A549 (cell line): Measurements from ENCODE around the gene UGT1A7. TPM values are rescaled to one million over a fixed set of nuclear protein-coding genes. Genes with fewer than 3 reads are reported as not detected.
A peak's percentile ranks its signal among the peaks of the same experiment; 100 is the strongest.

Experiments
- ATAC-seq, 2 experiments: fragments of 200-7000 bp in 1 of 2; fragments of >200 bp in 1 of 2; cut with Nextera tagmentation in 1 of 2; cut with Tn5 transposase in 1 of 2; 3 replicates each; pipeline versions ENCODE4 v1.8.0 to v1.9.1; 2018 to 2020; ENCODE audit warnings: mild to moderate bottlenecking in 1 of 2, moderate library complexity in 1 of 2
- CTCF ChIA-PET: fragments of 300-600 bp; sonication (Branson Sonifier 250); formaldehyde crosslinking; extraction: SDS; loops from one replicate; lab custom pipeline; 2021; ENCODE audit warnings: antibody characterized with exemption, inconsistent platforms; lab: Yijun Ruan, JAX
- POLR2A ChIA-PET: fragments of 350-600 bp; formaldehyde crosslinking; extraction: SDS; loops from one replicate; lab custom pipeline; 2021; ENCODE audit warnings: antibody characterized with exemption, inconsistent platforms; lab: Yijun Ruan, JAX
- DNase-seq, 2 experiments: peaks; one replicate each; pipeline versions ENCODE4 v3.0.0 to v3.0.0-alpha.2; 2011 to 2016; ENCODE audit warnings: low read depth in 1 of 2, low spot score in 1 of 2
- FAIRE-seq: peaks from 2 replicates; lab custom pipeline; 2011; peaks lifted over from hg19 to GRCh38; lab: Jason Lieb, UNC
- H3K27ac ChIP-seq, 2 experiments: fragments of >200 bp; sonication (Bioruptor Twin); formaldehyde crosslinking; 3 replicates each; pipeline ENCODE4 v1.5.1; 2016 to 2017
- H3K4me1 ChIP-seq: fragments of >200 bp; sonication (Bioruptor Twin); formaldehyde crosslinking; 3 replicates; pipeline ENCODE4 v1.6.1; 2016
- H3K4me2 ChIP-seq: fragments of >200 bp; sonication (Bioruptor Twin); formaldehyde crosslinking; 3 replicates; pipeline ENCODE4 v1.6.1; 2016
- H3K4me3 ChIP-seq: fragments of >200 bp; sonication (Bioruptor Twin); formaldehyde crosslinking; 3 replicates; pipeline ENCODE4 v1.5.1; 2016
- H3K9me3 ChIP-seq: fragments of >200 bp; sonication (Bioruptor Twin); formaldehyde crosslinking; 3 replicates; pipeline ENCODE4 v1.6.1; 2016
- BCL3 ChIP-seq: fragments of >200 bp; sonication (Bioruptor Twin); formaldehyde crosslinking; IDR thresholded peaks from 3 replicates; pipeline ENCODE4 v1.6.1; 2016
- BHLHE40 ChIP-seq: IDR thresholded peaks from 2 replicates; pipeline ENCODE4 v1.6.1; 2012; ENCODE audit warnings: low read depth, low read length, inconsistent platforms
- CHD2 ChIP-seq: fragments of 150-350 bp; IDR thresholded peaks from 2 replicates; pipeline ENCODE4 v1.6.1; 2014; ENCODE audit warnings: low read length; ENCODE audit not compliant: partially characterized antibody
- ESRRA ChIP-seq: fragments of 150-350 bp; IDR thresholded peaks from 2 replicates; pipeline ENCODE4 v1.6.1; 2014; ENCODE audit warnings: mild to moderate bottlenecking, low read length, borderline replicate concordance
- HDAC2 ChIP-seq: fragments of 200-600 bp; sonication (generic); IDR thresholded peaks from 2 replicates; pipeline ENCODE4 v1.6.1; 2016
- HOXA7 ChIP-seq: fragments of 250-450 bp; sonication (Bioruptor Pico); IDR thresholded peaks from 2 replicates; pipeline ENCODE4 v1.5.0; 2020; ENCODE audit warnings: mild to moderate bottlenecking, moderate library complexity
- KDM1A ChIP-seq: fragments of 200-600 bp; sonication (generic); IDR thresholded peaks from 2 replicates; pipeline ENCODE4 v1.6.1; 2016; ENCODE audit warnings: low read depth, mild to moderate bottlenecking
- NFE2L2 ChIP-seq: fragments of 150-350 bp; conservative IDR thresholded peaks from 2 replicates; pipeline ENCODE4 v1.6.1; 2014; ENCODE audit warnings: low read length
- POLR2A ChIP-seq: IDR thresholded peaks from 2 replicates; pipeline ENCODE4 v1.6.1; 2012; ENCODE audit warnings: mild to moderate bottlenecking, low read length
- RAD21 ChIP-seq, 2 experiments: fragments of >200 bp in 1 of 2; sonication (Bioruptor Twin) in 1 of 2; formaldehyde crosslinking in 1 of 2; IDR thresholded peaks in 1 of 2; conservative IDR thresholded peaks in 1 of 2; 2 replicates in 1 of 2; 3 replicates in 1 of 2; pipeline ENCODE4 v1.6.1; 2012 to 2018; ENCODE audit warnings: inconsistent platforms in 1 of 2
- SMC3 ChIP-seq: fragments of >200 bp; sonication (Bioruptor Twin); formaldehyde crosslinking; IDR thresholded peaks from 3 replicates; pipeline ENCODE4 v1.6.1; 2018; ENCODE audit warnings: inconsistent platforms
- SREBF2 ChIP-seq: fragments of 450-650 bp; IDR thresholded peaks from 2 replicates; pipeline ENCODE4 v1.6.1; 2014; ENCODE audit warnings: mild to moderate bottlenecking, moderate library complexity
- WGBS: methylation state at CpG from one replicate; pipeline ENCODE4 v1.1.6; 2017; ENCODE audit errors: missing lambda C conversion rate; 5-methylcytosine and 5-hydroxymethylcytosine counted together
- polyA plus RNA-seq, 4 experiments: library from polyadenylated mRNA; depleted of rRNA in 3 of 4; stranded (reverse); fragments of >200 nt; fragmentation: RNase III in 1 of 4; extraction: RNeasy Plus Mini Kit Qiagen cat#74134 plus additional on column Dnase treatment in 1 of 4; gene quantifications; 2 replicates in 3 of 4; 3 replicates in 1 of 4; pipeline ENCODE4 v1.2.3, GENCODE V29; 2011 to 2017

The UGT1A7 gene
- polyA plus RNA-seq, 2 of the 4 experiments (the other 2 are of a cell fraction) = 8.9 to 9.8 TPM

- no peak for TF ChIP-seq BCL3
- no peak for TF ChIP-seq CHD2
These were observed 120.6 kb downstream of the UGT1A7 start (continued) for GRCh38 chr2:233802132-233802815.

- Histone ChIP-seq H3K4me2 (no peak overlapping the region), H3K4me3 (no peak overlapping the region), H3K4me1 (peaks cover 8% of the 10 kb centered on the region)
- WGBS = 72% methylated on average over 2 of the region's 2 CpGs
- no peak for ATAC-seq
- TF ChIP-seq SMC3 (no peak), BHLHE40 (no peak), SREBF2 (no peak), ESRRA (no peak), KDM1A (no peak)
- TF ChIP-seq, all 56 proteins: peak for 0
- Histone ChIP-seq H3K9me3 (no peaks in the 10 kb centered on the region), H3K27ac (peak overlapping the region in 1 of 2 experiments; percentile 65; a peak in 3 of 6 replicates)
- CTCF ChIA-PET = interaction anchor here (1.3 kb wide), 1 partner anchor 8 kb away, joined by 4 read pairs; no protein-coding TSS in a partner anchor
- DNase-seq (no peak), FAIRE-seq (no peak)
- POLR2A ChIA-PET = no interaction called here
These were observed 121.7 kb downstream of the UGT1A7 start for GRCh38 chr2:233803292-233803911.

- no peak for FAIRE-seq
- CTCF ChIA-PET = interaction anchor here (1.3 kb wide), 1 partner anchor 9 kb away, joined by 4 read pairs; no protein-coding TSS in a partner anchor
- POLR2A ChIA-PET = no interaction called here
- Histone ChIP-seq H3K4me1 (peaks cover 8% of the 10 kb centered on the region), H3K4me2 (no peak overlapping the region), H3K9me3 (no peaks in the 10 kb centered on the region), H3K4me3 (no peak overlapping the region), H3K27ac (peak overlapping the region in 1 of 2 experiments; percentile 57; a peak in 1 of 6 replicates)
- TF ChIP-seq KDM1A (no peak), HOXA7 (CRISPR knock-in tag) (no peak), NFE2L2 (no peak), CHD2 (no peak), POLR2A (no peak)
- no peak for DNase-seq
- no peak for ATAC-seq
- 69% methylated on average over 8 of the region's 8 CpGs for WGBS
These were observed 122.3 kb downstream of the UGT1A7 start for GRCh38 chr2:233803994-233804393.

GRCh38 chr2:233807215-233807865 is 125.6 kb downstream of the UGT1A7 start:
- TF ChIP-seq HDAC2 (no peak), RAD21 (conservative IDR thresholded peaks at IDR 0.05 in 1 of 2, IDR thresholded peaks at IDR 0.05 in 1 of 2) (0 out of 5 replicates have a peak, but pooled peaks of 1 of the 2 experiments have one; percentile 4)
- no peak overlapping the region for H3K4me3 ChIP-seq
- no peaks in the 10 kb centered on the region for H3K9me3 ChIP-seq
- peaks cover 1% of the 10 kb centered on the region; the same call in 2 of the 3 replicates for H3K4me1 ChIP-seq
- ChIA-PET CTCF (no interaction called here), POLR2A (no interaction called here)
- H3K4me2 ChIP-seq = no peak overlapping the region
- ATAC-seq = no peak
- 84% methylated on average over 9 of the region's 12 CpGs for WGBS
- FAIRE-seq = no peak
- no peak for DNase-seq
- peak overlapping the region in 1 of 2 experiments; percentile 56; a peak in 2 of 6 replicates for H3K27ac ChIP-seq
